ENCODE measurements around the gene ADCY5.

The ADCY5 gene

GRCh38 chr3:123385001-123385401 lies 63.9 kb downstream of the ADCY5 start:
- DNase-seq = peak; percentile 77

- DNase-seq = no peak
Measured at GRCh38 chr3:123384256-123384655, 64.6 kb downstream of the ADCY5 start.

GRCh38 chr3:123383091-123384053 lies 65.5 kb downstream of the ADCY5 start:
- DNase-seq = peak; percentile 36

- DNase-seq = no peak
Measured at GRCh38 chr3:123380261-123380660, 68.6 kb downstream of the ADCY5 start.

GRCh38 chr3:123379041-123379830 lies 69.7 kb downstream of the ADCY5 start:
- no peak for DNase-seq

GRCh38 chr3:123378409-123378915 lies 70.4 kb downstream of the ADCY5 start:
- no peak for DNase-seq

- DNase-seq = no peak
Measured at GRCh38 chr3:123377243-123377740, 71.6 kb downstream of the ADCY5 start.

GRCh38 chr3:123376451-123377242 lies 72.2 kb downstream of the ADCY5 start:
- DNase-seq = no peak

- peak; percentile 14 for DNase-seq
Measured at GRCh38 chr3:123375014-123375940, 73.6 kb downstream of the ADCY5 start.

- peak; percentile 91 for DNase-seq
Measured at GRCh38 chr3:123374016-123374415, 74.9 kb downstream of the ADCY5 start.

- DNase-seq = no peak
Measured at GRCh38 chr3:123373474-123373987, 75.4 kb downstream of the ADCY5 start.

- DNase-seq = no peak
Measured at GRCh38 chr3:123372686-123373473, 76.0 kb downstream of the ADCY5 start.

- DNase-seq = peak; percentile 65
Measured at GRCh38 chr3:123371859-123372685, 76.8 kb downstream of the ADCY5 start.

GRCh38 chr3:123371426-123371825 lies 77.5 kb downstream of the ADCY5 start:
- no peak for DNase-seq

- DNase-seq = no peak
Measured at GRCh38 chr3:123370819-123371218, 78.1 kb downstream of the ADCY5 start.

GRCh38 chr3:123369085-123369484 lies 79.8 kb downstream of the ADCY5 start:
- no peak for DNase-seq

- DNase-seq = no peak
Measured at GRCh38 chr3:123367467-123368154, 81.3 kb downstream of the ADCY5 start.

- no peak for DNase-seq
Measured at GRCh38 chr3:123365450-123366143, 83.3 kb downstream of the ADCY5 start.

All from NCI-H2171 (cell line).